HG02763 (cell line): ENCODE results near the gene PARK7.
A peak's percentile ranks its signal among the peaks of the same experiment; 100 is the strongest.

Experiments
- ATAC-seq: cut with Tn5 transposase; IDR thresholded peaks from one replicate; pipeline ENCODE4 v1.9.1; 2021; ENCODE audit warnings: mild to moderate bottlenecking, moderate library complexity; ENCODE audit not compliant: unreplicated experiment

PARK7 gene

GRCh38 chr1:8021676-8022266 is 60.3 kb downstream of the PARK7 start:
- ATAC-seq: no peak

DNA sequence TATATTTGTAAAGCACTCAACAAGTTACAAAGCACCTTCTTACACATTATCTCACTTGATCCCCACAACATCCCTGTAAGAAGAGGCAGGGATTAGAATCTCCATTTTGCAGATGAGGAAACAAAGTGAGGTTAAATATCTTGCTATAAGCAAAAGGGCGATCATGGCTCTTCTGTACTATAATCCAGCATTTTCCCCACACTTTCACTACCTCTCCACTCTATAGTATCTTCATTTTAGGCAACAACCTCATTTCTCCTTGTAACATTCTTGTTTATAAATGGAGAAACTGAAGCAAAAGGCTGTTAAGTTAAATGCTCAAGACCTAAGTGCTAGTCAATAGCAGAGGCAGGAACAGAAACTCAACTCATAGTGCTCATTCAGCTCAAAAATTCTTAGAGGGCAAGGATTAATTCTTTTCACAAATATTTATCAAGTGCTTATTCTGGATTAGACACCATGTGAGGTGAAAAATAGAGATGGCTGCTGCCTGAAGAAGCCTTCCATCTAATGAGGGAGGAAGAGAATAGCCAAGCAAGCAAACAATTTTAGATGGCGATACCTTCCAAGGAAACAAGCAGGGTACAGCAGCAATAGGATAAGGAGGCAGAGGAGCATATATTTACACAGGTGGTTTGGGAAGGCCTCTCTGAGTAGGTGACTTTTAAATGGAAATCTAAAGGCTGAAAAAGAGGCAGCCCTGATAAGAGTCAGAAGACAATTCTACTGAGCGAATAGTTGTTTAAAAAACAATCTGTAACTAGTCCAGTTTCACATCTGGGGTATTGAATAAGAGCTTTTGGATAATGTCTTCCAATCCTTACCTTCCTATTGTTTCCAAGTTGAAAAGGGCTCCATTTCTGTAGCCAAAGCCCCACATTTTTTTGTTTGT is 61.1 kb downstream of the PARK7 start:
- ATAC-seq: no peak

GRCh38 chr1:8023287-8023994 is 61.9 kb downstream of the PARK7 start:
- ATAC-seq: no peak

DNA sequence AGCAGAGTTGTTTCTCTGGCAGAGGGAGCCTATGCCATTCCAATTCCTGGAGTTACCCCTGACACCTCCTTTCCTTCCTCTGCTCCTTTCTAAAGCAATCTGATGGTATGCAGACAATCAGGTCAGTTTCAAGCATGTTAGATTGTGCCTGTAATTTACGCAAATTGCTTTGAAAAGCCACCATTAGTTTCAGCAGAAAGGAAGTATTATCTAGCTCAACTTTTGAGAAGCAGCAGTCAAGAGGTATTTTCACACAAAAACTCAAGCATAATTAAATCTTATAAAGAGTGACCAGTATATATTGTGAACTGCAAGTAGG is 62.4 kb downstream of the PARK7 start:
- ATAC-seq: no peak

GRCh38 chr1:8024329-8024728 is 62.8 kb downstream of the PARK7 start:
- no peak for ATAC-seq

DNA sequence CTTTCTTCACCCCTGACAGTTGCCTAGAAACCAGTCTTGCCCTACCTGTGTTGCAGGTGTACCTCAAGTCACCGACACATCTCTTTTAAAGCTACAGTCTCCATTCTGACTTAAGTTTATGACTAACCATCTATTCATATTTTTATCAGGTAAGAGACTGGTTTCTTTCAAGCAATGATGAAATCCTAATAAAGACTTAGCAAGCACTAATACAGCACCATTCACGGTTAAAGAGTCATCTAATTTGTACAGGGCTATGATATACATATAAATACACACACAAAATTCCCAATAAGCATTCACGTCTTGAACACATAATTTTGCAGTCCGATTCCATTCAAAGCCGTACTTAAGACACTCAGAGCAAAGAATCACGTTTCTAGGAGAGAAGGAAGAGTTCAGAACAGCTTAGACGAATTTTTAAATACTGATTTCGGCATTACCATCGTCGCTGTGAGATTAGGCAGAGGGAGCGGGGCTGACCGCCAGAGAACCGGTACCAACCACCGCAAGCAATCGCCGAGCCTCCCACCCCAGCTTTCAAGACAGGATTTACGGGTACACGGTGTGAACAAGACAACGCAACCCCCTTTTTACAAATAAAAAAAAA is 63.7 kb downstream of the PARK7 start:
- ATAC-seq: no peak

DNA sequence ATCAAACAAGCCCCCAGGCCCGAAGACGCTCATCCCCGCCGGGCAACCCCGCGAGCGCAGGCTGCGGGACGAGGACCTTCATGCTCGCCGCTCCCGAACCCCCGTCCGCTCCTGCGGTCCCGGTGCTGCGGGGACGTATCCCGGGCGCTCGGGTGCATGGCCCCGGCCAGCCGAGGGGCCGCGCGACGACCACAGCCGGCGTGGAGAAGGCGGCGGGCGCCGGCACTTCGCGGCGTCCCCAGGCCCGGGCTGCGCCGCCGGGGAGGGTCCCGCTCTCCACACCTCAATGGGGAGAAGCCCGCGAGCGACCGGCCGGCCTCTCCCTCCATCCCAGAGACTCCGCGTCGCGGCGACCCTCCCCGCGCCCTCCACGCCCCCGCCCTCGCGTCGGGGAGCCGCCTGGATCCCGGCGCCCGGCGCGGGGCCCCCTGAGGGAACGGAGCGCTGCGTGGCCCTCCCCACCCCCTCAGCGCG is 64.2 kb downstream of the PARK7 start:
- peak; percentile 11 for ATAC-seq

GRCh38 chr1:8026153-8026975 is 64.9 kb downstream of the PARK7 start, which contains the start of gene ERRFI1:
Gene ERRFI1, minus strand, starts transcription at chr1:8026309. Its CDS starts 10,690 bp downstream, at chr1:8015619.
- peak; percentile 79 for ATAC-seq

DNA sequence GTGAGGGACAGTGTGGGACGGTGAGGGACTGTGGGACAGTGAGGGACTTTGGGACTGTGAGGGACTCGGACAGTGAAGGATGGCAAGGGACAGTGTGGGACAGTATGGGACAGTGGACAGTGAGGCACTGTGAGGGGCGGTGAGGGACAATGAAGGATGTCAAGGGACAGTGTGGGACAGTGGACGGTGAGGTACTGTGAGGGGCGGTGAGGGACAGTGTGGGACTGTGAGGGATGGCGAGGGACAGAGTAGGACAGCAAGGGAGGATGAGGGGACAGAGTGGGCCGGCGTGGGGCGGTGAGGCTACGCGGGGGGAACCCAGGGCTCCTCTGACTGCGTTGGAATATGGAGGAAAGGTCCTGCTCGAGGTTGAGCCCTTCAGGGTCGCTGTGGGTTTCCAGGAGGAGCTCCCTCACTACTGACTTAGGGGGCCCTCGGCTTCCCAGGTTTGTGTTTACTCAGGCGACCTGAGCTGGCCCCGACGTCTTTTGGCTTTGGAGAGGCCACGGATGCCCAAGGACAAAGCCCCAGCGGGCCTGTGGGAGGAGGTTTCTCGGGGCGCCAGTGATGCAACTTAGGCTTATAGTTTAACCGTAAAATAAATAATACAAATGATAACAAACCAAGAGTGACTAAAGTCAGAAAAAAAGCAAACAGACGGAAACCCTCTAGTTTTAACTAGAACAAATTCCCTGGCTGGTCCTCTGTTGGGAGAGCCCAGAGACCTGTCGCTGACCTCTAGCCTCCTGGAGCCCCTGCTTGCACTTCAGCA is 65.7 kb downstream of the PARK7 start:
- no peak for ATAC-seq

GRCh38 chr1:8027748-8028570 is 66.4 kb downstream of the PARK7 start:
- ATAC-seq: no peak

GRCh38 chr1:8028571-8028910 is 67.0 kb downstream of the PARK7 start:
- ATAC-seq: no peak

DNA sequence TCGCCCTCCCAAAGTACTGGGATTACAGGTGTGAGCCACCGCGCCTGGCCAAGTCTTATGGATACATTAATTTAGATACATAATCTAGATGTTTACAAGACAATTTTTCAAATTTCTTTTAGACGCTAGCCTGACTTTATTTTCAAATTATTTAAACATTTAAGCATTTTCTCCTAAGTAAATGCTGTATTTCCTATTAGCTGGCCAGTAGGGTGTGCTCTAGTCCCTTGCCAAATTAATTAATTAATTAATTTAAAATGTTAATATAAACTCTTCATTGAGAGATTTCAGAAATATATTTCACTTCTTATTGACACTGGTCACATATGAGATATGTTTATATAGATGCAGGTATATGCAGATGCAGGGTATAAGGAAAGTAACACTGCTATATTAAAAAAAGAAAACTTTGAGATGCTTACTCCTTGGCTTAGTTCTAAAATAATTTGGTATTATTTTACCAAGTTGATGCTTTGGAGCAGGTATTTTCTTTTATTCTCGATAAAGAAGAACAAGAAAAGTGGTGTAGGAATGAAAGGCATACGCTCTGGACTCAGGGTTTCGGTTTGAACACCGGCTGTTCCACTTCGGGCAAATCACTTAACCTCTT is 69.8 kb downstream of the PARK7 start:
- no peak for ATAC-seq

DNA sequence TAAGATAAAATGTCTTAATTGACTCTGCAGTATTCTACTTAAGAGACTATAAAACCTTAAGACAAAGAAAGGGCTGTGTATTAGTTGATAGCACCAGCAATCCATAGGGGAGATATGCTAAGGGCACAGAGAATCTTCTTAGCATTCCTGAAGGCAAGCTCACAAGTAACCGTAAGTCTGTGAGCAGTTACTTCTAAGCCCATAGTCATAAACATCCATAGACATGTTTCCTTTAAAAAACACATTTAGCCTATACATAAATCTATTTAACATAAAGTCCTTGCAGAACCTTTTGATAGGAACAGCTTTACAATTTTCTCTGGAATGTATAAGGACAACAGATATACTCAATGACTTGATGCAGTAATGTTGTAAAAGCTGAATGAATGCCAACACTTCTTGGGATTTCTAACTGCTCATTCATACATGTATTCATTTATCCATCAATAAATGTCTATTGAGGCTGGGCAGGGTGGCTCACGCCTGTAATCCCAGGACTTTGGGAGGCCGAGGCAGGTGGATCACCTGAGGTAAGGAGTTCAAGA is 70.9 kb downstream of the PARK7 start:
- ATAC-seq: no peak

- no peak for ATAC-seq
Measured at GRCh38 chr1:8033322-8033721, 71.8 kb downstream of the PARK7 start.
